NCI-H446 treated with DMSO at 0.1 percent for 48 hours (cell line): ENCODE results near the gene MYO5C.
A peak's percentile ranks its signal among the peaks of the same experiment; 100 is the strongest.

Experiments used
- DNase-seq: peaks from one replicate; lab custom pipeline; 2025; lab: John Stamatoyannopoulos, UW

The MYO5C gene

DNA sequence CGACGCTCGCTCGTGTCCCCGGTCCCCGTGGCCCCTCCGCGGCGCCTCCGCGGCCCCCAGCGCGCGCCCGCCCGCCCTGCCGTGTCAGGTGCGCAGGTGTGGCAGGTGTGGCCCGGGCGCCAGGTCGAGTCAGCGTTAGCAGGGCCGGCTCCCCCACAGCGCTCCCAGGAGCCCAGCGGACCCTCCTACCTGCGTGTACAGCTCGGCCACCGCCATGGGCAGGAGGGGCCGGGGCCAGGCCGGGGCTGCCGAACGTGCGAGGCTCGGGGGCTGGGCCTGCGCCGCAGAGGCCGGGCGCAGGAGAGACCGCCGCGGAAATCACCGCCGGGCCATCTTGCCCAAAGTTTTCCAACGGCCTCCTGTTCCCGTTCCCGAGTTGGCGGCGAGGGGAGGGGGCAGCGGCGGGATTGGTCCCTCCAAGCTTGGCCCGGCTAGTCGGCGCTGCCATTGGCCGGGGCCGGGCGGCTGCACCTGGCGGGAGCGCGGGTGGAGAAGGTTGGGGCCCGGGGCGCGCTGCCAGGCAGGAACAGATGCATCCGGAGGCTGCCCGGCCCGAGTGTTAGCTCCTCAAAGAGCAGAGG is at the start of gene MYO5C:
TSS of gene MYO5C (minus strand) at position 384 of the 581 bp plus-strand sequence. CDS start at position 216, 168 bp downstream.
- peak; percentile 56 for DNase-seq

- DNase-seq = no peak
Measured at GRCh38 chr15:52344592-52344991, 49.0 kb upstream of the MYO5C start.

DNA sequence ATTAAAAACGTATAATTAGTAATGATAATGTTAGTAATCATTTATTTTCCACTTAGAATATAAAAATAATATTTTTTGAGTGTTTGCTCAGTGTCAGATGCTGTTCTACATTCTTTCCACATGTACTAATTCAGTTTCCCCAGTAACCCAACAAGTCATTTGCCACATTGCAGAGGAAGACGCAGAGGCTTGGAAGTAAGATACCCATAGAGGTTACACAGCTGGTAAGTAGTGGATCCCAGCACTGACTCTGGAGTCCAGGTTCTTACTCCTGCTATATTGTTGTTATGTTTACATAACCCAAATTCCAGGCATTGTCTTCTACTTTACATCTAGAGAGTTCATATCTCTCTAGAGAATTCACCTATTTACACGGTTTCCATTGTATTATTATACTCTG is 48.2 kb upstream of the MYO5C start:
- no peak for DNase-seq

- no peak for DNase-seq
Measured at GRCh38 chr15:52340093-52340492, 44.5 kb upstream of the MYO5C start.

GRCh38 chr15:52338891-52339290 is 43.3 kb upstream of the MYO5C start:
- no peak for DNase-seq

- DNase-seq = no peak
Measured at GRCh38 chr15:52338058-52338457, 42.5 kb upstream of the MYO5C start.

- DNase-seq = no peak
Measured at GRCh38 chr15:52337198-52337853, 41.7 kb upstream of the MYO5C start.

GRCh38 chr15:52336529-52336928 is 40.9 kb upstream of the MYO5C start:
- no peak for DNase-seq

DNA sequence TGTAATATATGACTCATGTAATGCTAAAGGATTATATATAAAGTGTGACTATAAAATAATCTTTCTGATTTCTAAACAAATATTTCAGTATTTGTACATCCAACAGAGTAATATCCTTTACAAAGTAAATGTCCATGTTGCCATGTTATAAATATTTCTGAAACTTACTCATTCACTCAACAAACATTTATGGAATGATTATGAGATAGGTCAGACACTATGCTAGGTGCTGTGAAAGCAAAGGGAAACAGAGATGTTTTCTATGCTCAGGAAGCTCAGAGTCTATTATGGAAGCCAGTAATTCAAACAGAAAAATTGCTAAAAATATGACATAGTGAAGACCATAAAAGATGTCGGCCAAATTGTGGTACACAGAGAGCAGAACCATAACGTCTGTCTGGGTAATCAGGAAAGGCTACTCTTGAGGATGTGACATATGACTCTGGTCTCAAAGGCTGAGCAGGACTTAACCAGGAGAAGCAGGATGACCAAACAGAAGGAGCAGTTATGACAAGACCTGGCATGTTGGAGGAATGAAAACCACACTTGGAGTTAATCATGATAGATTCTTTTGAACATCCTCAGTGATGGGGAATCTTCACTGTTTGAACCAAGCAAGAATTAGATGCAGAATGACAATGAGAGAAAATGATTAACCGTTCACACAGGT is 39.0 kb upstream of the MYO5C start:
- DNase-seq = no peak

- no peak for DNase-seq
Measured at GRCh38 chr15:52331490-52332240, 36.1 kb upstream of the MYO5C start.

DNA sequence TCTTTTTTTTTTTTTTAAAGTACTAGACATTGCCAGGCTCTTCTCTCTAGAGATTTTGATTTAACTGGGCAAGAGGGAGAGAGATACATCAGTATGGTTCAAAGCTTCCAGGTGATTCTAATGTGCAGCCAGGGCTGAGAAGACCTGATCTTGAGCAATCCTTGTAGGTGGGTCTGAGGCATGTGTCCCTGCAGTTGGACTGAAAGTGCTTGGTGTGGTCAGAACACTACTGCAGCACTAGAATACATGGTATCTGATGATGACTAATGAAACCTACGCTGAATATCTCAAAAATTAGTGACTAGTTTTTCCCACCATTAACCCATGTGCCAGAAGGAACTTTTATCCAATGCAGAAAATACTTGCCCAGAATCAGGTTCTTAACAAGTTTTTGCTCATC is 34.4 kb upstream of the MYO5C start:
- DNase-seq = no peak

DNA sequence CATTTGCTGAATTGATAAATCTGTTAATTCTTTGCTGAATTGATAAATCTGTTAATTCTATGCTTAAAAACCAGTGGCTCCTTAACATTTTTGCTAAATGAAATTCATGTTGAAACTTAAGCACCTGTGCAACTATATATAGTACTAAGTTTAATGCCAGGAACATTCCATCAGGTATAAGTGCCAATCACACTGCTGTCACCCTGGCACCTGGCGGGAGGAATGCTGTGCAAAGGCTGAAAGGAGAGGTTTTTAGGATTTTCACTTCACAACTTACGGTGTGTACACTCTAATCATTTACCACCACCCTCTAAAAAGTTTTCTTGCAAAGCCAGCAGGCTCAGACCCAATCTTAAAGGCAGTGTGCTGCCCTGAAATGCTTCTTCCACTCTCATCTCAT is 33.5 kb upstream of the MYO5C start:
- no peak for DNase-seq

DNA sequence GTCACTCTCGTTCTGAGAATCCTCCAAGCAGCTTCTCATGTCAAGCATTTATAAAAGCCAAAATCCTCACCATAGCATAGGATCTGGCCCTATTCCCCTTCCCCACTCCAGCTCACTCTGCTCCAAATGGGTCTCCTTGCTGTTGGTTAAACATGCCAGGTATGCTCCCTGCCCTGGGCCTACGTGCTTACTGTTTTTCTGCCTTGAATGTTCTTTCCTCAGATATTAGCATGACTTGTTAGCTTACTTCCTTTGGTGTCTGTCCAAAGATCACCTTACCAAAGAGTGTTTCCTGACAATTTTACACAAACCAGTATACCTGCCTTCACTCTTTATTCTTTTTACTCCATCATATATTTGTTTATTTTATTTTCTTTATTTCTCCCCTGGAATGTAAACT is 33.1 kb upstream of the MYO5C start:
- DNase-seq = no peak

GRCh38 chr15:52326756-52327155 is 31.2 kb upstream of the MYO5C start:
- no peak for DNase-seq

DNA sequence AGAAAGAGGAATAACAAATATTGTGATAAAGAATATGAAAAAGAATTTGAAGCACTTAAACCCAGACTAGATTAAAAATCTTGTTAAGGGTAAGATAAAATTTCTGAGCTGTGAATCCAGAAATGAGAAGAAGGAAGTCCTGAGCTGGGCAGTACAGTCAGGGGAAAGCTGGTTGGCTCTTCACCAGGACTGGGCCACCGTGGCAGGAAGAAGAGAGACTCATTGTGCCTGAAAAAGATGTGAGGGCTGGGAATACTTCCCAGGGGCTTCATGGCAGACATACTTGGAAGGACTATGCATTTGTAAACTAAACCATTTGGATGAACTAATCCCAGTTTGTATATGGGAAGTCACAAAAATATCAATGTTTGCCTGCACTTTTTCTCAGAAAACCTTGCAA is 28.5 kb upstream of the MYO5C start:
- DNase-seq = no peak

- peak; percentile 12 for DNase-seq
Measured at GRCh38 chr15:52318729-52319500, 23.3 kb upstream of the MYO5C start.

- DNase-seq = no peak
Measured at GRCh38 chr15:52317688-52318087, 22.1 kb upstream of the MYO5C start.

DNA sequence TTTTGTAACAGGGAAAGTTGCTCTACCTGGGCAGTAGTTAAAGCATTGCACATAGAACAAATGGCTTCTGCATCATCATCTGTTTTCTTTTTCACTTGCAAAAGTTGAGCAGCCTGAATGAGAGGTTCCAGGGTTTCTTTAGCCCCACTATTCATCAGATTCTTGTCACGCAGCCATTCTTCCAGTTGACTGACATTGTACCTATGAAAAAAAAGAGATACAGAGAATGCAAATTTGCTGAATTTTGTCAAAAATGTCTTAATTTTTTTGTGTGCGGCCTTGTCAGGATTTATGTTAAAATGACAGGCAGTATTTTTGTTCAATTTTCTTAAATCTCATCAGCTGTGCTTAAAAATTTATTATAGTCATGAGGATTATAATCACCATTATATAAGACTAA is 21.4 kb upstream of the MYO5C start:
- DNase-seq = no peak

DNA sequence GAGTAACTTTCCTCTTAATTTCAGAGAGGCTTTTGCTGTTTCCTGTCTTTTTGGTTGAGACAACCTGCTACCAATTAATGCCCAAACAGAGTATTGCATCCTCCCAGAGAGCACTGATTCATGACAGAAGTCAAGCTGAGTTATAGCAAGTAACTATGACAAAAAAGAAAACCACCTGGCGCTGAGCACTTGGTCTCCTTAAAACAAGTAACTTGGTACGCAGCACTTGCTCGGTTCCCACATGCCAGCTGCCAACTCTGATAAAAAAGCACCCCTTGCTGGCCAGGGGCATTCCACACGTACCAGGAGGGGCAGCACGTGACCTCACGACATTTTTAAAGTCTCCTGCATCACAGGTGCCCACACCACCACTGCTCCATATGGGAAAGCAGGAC is 13.5 kb upstream of the MYO5C start:
- no peak for DNase-seq

- no peak for DNase-seq
Measured at GRCh38 chr15:52308446-52309153, 13.0 kb upstream of the MYO5C start.

- no peak for DNase-seq
Measured at GRCh38 chr15:52307847-52308246, 12.2 kb upstream of the MYO5C start.
